ENCODE measurements around the gene WDR93.

WDR93 gene

DNA sequence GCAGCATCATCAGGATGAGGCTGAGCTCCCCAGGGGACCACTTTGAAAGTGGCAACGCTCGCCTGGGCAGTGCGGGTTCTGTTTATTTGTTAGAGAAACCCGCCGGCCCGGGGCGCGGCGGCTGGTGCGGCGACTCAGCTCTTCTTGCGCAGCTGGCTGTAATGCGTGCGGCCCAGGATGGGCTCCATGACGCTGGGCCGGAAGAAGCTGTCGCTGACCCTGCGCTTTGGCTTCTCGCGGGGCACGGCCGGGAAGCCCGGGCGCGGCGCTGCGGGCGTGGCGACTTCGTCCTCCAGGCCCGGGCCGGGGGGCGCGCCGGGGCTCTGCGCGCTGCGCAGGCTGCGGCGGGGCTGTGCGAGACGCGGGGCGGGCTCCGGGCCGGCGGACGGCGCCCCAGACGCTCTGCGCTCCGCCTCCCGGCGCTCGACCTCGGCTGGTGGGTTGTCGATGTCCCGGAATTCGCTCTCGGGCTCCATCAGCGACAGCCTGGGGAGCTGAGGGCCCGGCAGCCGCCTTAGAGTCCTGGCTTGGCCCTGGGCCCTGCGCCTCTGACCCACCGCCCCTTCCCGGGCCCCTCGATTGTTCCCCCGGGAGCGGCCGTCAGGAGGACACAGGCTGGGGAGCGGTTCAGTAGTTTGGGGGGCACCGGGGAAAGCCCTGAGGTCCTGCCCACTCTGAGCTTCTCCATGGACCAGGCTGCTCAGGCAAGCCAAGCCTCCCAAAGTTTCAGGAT is 25.0 kb upstream of the WDR93 start:
- Histone ChIP-seq H3K4me3 (ENCODE audit: low read length) (peak overlapping the region; percentile 44), H3K4me1 (ENCODE audit: control insufficient read depth, low read depth, low read length) (no peaks in the 10 kb centered on the region), H3K9ac (ENCODE audit: low read length) (no peak overlapping the region), H3K9me3 (ENCODE audit: control insufficient read depth, low read depth, low read length) (no peaks in the 10 kb centered on the region), H3K36me3 (ENCODE audit: control insufficient read depth, low read depth, low read length) (no peaks in the 10 kb centered on the region), H3K27ac (ENCODE audit: low read length) (no peak overlapping the region), H3K27me3 (ENCODE audit: control insufficient read depth, insufficient read depth, low read length) (peaks cover 30% of the 10 kb centered on the region)

- no peaks in the 10 kb centered on the region for H3K4me1 ChIP-seq (ENCODE audit: control insufficient read depth, low read depth, low read length)
- H3K4me3 ChIP-seq (ENCODE audit: low read length) = peak overlapping the region; percentile 44
- no peaks in the 10 kb centered on the region for H3K36me3 ChIP-seq (ENCODE audit: control insufficient read depth, low read depth, low read length)
- H3K9ac ChIP-seq (ENCODE audit: low read length) = no peak overlapping the region
- no peak overlapping the region for H3K27ac ChIP-seq (ENCODE audit: low read length)
- no peaks in the 10 kb centered on the region for H3K9me3 ChIP-seq (ENCODE audit: control insufficient read depth, low read depth, low read length)
- peaks cover 30% of the 10 kb centered on the region for H3K27me3 ChIP-seq (ENCODE audit: control insufficient read depth, insufficient read depth, low read length)
Measured at GRCh38 chr15:89666184-89666857, 24.3 kb upstream of the WDR93 start.

DNA sequence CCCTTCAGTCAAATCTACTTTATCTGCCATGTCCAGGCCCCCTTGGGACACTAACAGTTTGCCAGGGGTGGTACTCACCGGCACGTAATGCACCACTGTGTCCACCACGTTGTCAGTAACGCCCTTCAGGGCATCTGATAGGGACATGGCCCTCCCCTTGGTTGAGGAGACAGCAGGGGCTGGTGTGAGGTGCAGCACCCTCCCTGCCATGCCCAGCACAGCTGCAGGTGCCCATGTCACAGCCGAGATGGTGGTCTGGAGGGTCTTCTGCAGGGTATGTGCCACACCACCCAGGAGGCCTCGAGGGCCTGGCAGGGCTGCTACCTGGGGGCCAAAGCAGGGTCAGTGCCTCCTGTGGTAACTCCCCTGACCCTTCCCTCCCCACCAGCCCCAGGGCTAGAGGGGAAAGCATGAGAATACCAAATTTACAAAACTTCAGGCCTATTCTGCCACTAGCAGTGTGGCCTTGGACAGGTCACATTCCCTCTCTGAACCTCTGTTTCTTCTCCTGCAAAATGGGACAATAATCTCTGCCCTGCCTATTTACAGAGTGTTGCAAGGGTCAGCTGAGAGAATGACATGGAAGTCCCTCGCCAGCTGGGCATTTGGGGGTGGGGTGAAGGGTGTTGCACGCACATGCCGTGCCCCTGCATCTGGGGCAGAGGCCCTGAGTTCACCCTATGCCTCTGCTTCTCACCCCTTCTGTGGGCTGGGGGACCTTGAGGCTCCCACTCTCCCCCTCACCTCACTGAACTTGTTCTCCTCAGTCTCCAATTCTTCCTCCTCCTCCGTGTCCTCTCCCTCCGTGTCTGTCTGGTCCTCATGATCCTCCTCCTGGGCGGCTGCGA is 23.5 kb upstream of the WDR93 start:
- no peak overlapping the region for H3K27ac ChIP-seq (ENCODE audit: low read length)
- H3K9me3 ChIP-seq (ENCODE audit: control insufficient read depth, low read depth, low read length) = no peaks in the 10 kb centered on the region
- no peaks in the 10 kb centered on the region for H3K36me3 ChIP-seq (ENCODE audit: control insufficient read depth, low read depth, low read length)
- no peak overlapping the region for H3K4me3 ChIP-seq (ENCODE audit: low read length)
- peaks cover 30% of the 10 kb centered on the region for H3K27me3 ChIP-seq (ENCODE audit: control insufficient read depth, insufficient read depth, low read length)
- H3K9ac ChIP-seq (ENCODE audit: low read length) = no peak overlapping the region
- no peaks in the 10 kb centered on the region for H3K4me1 ChIP-seq (ENCODE audit: control insufficient read depth, low read depth, low read length)

DNA sequence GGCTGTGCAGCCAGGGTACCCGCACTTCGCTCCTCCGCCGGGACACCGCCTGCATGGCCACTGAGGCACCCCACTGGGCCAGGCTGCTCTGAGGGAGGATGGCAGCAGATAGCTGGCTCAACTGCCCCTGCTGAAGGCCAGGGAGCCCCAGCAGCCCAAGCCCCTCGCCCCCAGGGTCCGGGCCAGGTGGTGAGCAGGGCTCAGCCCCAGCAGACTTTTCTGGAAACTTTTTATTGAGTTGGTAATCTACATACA is 23.0 kb upstream of the WDR93 start:
- Histone ChIP-seq H3K4me1 (ENCODE audit: control insufficient read depth, low read depth, low read length) (no peaks in the 10 kb centered on the region), H3K27ac (ENCODE audit: low read length) (no peak overlapping the region), H3K9ac (ENCODE audit: low read length) (no peak overlapping the region), H3K27me3 (ENCODE audit: control insufficient read depth, insufficient read depth, low read length) (peaks cover 30% of the 10 kb centered on the region), H3K4me3 (ENCODE audit: low read length) (no peak overlapping the region), H3K36me3 (ENCODE audit: control insufficient read depth, low read depth, low read length) (no peaks in the 10 kb centered on the region), H3K9me3 (ENCODE audit: control insufficient read depth, low read depth, low read length) (no peaks in the 10 kb centered on the region)

DNA sequence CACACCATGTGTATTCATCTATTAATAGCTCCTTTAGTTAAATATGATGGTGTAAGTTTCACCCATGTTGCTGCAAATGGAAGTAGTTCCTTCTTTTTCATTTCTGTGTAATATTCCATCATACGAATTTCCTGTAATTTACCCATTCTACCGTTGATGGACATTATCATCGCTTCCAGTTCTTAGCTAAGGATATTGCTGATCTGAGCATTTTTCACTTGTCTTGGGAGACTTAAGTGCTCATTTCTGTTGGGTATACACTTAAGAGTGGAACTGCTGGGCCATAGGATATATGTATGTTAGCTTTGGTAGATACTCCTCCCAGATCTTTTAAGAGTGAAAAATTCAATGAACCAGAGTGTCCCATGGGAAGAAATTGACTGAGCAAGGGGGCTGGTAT is 22.4 kb upstream of the WDR93 start:
- no peaks in the 10 kb centered on the region for H3K4me1 ChIP-seq (ENCODE audit: control insufficient read depth, low read depth, low read length)
- H3K9me3 ChIP-seq (ENCODE audit: control insufficient read depth, low read depth, low read length) = no peaks in the 10 kb centered on the region
- H3K36me3 ChIP-seq (ENCODE audit: control insufficient read depth, low read depth, low read length) = no peaks in the 10 kb centered on the region
- peaks cover 30% of the 10 kb centered on the region for H3K27me3 ChIP-seq (ENCODE audit: control insufficient read depth, insufficient read depth, low read length)
- H3K9ac ChIP-seq (ENCODE audit: low read length) = no peak overlapping the region
- no peak overlapping the region for H3K4me3 ChIP-seq (ENCODE audit: low read length)
- H3K27ac ChIP-seq (ENCODE audit: low read length) = no peak overlapping the region

DNA sequence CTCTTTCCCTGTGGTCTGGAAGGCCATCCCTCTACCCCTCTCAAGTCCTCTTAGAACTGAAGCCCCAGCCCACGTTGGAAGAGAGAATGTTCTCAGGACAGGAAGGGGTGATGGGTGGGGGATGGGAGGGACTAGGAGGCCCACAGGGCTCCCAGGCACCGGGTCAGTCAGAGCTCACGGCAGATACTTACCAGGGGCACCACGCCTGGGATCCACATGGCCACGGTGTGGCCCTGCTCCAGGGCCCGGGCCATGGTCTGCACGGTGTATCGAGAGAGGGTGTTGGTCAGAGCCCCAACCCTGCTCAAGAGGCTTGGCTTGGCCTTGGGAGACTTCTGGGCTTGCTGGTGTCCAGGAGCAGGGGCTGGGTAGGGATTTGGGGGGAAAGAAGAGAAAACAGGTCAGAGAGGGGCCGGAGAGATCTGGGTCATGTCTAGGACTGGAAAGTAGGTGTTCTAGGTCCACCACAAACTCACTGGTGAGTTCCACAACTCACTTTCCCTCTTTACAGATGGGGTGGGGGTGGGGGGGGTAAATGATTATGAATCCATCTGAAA is 21.2 kb upstream of the WDR93 start:
- no peaks in the 10 kb centered on the region for H3K36me3 ChIP-seq (ENCODE audit: control insufficient read depth, low read depth, low read length)
- H3K9me3 ChIP-seq (ENCODE audit: control insufficient read depth, low read depth, low read length) = no peaks in the 10 kb centered on the region
- no peak overlapping the region for H3K27ac ChIP-seq (ENCODE audit: low read length)
- H3K4me3 ChIP-seq (ENCODE audit: low read length) = no peak overlapping the region
- no peaks in the 10 kb centered on the region for H3K4me1 ChIP-seq (ENCODE audit: control insufficient read depth, low read depth, low read length)
- peaks cover 24% of the 10 kb centered on the region for H3K27me3 ChIP-seq (ENCODE audit: control insufficient read depth, insufficient read depth, low read length)
- H3K9ac ChIP-seq (ENCODE audit: low read length) = no peak overlapping the region

- Histone ChIP-seq H3K36me3 (ENCODE audit: control insufficient read depth, low read depth, low read length) (no peaks in the 10 kb centered on the region), H3K9ac (ENCODE audit: low read length) (no peak overlapping the region), H3K4me3 (ENCODE audit: low read length) (no peak overlapping the region), H3K9me3 (ENCODE audit: control insufficient read depth, low read depth, low read length) (no peaks in the 10 kb centered on the region), H3K27me3 (ENCODE audit: control insufficient read depth, insufficient read depth, low read length) (peaks cover 18% of the 10 kb centered on the region), H3K27ac (ENCODE audit: low read length) (no peak overlapping the region), H3K4me1 (ENCODE audit: control insufficient read depth, low read depth, low read length) (no peaks in the 10 kb centered on the region)
Measured at GRCh38 chr15:89669941-89670340, 20.7 kb upstream of the WDR93 start.

- H3K9me3 ChIP-seq (ENCODE audit: control insufficient read depth, low read depth, low read length) = no peaks in the 10 kb centered on the region
- no peaks in the 10 kb centered on the region for H3K4me1 ChIP-seq (ENCODE audit: control insufficient read depth, low read depth, low read length)
- H3K36me3 ChIP-seq (ENCODE audit: control insufficient read depth, low read depth, low read length) = no peaks in the 10 kb centered on the region
- H3K9ac ChIP-seq (ENCODE audit: low read length) = no peak overlapping the region
- H3K27ac ChIP-seq (ENCODE audit: low read length) = no peak overlapping the region
- peaks cover 9% of the 10 kb centered on the region for H3K27me3 ChIP-seq (ENCODE audit: control insufficient read depth, insufficient read depth, low read length)
- no peak overlapping the region for H3K4me3 ChIP-seq (ENCODE audit: low read length)
Measured at GRCh38 chr15:89670971-89671560, 19.5 kb upstream of the WDR93 start.

DNA sequence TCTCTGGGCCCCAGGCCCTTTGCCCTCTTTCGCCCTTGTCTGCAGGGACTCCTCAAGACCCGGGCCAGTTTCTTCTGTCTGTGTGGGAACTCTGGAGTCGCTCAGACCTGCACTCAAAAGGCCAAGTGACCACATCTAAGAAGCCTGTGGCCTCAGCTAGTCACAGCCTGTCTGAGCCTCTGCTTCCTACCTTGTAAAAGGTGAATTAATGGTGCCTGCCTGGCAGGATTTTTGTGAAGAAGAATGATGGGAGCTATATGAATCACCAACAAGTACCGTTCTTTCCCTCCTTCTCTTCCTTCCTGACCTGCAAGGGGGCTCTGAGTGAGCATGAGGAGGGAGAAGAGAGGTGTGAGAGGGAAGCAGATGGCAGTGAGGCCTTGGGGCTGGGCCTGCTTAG is 18.9 kb upstream of the WDR93 start:
- Histone ChIP-seq H3K9ac (ENCODE audit: low read length) (no peak overlapping the region), H3K4me3 (ENCODE audit: low read length) (no peak overlapping the region), H3K36me3 (ENCODE audit: control insufficient read depth, low read depth, low read length) (no peaks in the 10 kb centered on the region), H3K9me3 (ENCODE audit: control insufficient read depth, low read depth, low read length) (no peaks in the 10 kb centered on the region), H3K4me1 (ENCODE audit: control insufficient read depth, low read depth, low read length) (no peaks in the 10 kb centered on the region), H3K27ac (ENCODE audit: low read length) (no peak overlapping the region), H3K27me3 (ENCODE audit: control insufficient read depth, insufficient read depth, low read length) (peaks cover 3% of the 10 kb centered on the region)

DNA sequence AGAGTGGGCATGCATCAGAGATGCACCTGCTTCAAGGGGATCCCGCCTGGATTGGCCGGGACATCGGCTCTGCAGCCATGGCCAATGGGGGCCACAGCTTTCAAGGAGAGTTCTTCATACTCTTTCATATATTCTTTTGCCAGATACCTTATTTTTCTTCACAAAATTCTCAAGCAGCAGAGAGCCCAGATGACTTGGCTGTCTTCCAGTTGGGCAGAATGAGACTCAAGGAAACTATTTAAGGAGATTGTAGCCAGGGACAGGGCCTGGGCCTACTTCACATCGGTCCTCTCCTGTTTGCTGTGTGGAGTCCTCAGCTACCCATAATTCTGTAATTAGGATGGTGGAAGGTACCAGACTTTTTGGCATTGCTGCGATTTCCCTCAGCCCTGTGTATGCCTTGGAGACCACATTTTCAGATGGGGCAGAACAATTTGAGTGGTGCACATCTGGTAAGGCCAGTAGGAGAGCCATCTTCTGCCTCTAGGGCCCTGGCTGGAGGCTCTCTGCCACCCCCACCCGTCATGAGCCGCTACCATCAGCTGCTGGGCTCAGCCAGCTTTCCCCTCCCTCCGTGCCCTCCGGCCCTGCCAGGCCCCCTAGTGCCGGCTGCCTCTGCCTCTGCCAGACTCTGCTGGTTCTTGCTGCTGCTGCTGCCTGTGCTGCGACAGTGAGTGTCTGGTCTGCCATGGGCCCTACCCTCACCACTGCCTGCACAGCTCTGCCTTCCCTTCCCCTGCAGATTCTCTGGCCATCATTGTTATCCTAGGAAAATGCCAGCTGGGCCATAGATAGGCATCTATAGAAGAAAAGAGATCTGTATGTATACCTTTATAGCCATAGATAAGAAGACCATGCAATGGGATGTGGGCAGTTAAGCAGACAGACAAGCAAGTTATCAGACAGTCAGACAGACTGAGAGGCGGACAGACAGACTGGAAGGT is 18.1 kb upstream of the WDR93 start:
- Histone ChIP-seq H3K9ac (ENCODE audit: low read length) (no peak overlapping the region), H3K9me3 (ENCODE audit: control insufficient read depth, low read depth, low read length) (no peaks in the 10 kb centered on the region)

More for the DNA sequence above, 18.1 kb upstream of the WDR93 start:
- Histone ChIP-seq H3K4me1 (ENCODE audit: control insufficient read depth, low read depth, low read length) (no peaks in the 10 kb centered on the region), H3K4me3 (ENCODE audit: low read length) (no peak overlapping the region), H3K27me3 (ENCODE audit: control insufficient read depth, insufficient read depth, low read length) (no peaks in the 10 kb centered on the region), H3K36me3 (ENCODE audit: control insufficient read depth, low read depth, low read length) (no peaks in the 10 kb centered on the region), H3K27ac (ENCODE audit: low read length) (no peak overlapping the region)

Measured in iPS-18a (cell line).